Subcutaneous abdominal adipose tissue (tissue), 5 donors: Measurements from ENCODE around the gene GALNTL6.

Experiments used
- H3K27ac ChIP-seq: one replicate; pipeline ENCODE4 v1.7.0; 2013; ENCODE audit warnings: low read depth, mild to moderate bottlenecking, inconsistent platforms, low read length, moderate library complexity
- H3K27me3 ChIP-seq, 5 donors: one replicate each; pipeline ENCODE4 v1.7.0; 2013; ENCODE audit warnings: low read length in 5 of 5, inconsistent platforms in 1 of 5; ENCODE audit not compliant: control insufficient read depth in 5 of 5, insufficient read depth in 4 of 5
- H3K36me3 ChIP-seq, 5 donors: one replicate each; pipeline ENCODE4 v1.7.0; 2013; ENCODE audit warnings: low read length in 5 of 5; ENCODE audit not compliant: control insufficient read depth in 5 of 5, insufficient read depth in 5 of 5
- H3K4me1 ChIP-seq, 5 donors: one replicate each; pipeline ENCODE4 v1.7.0; 2013; ENCODE audit warnings: low read length in 5 of 5, mild to moderate bottlenecking in 3 of 5, moderate library complexity in 1 of 5; ENCODE audit not compliant: control insufficient read depth in 5 of 5, insufficient read depth in 5 of 5
- H3K4me3 ChIP-seq, 5 donors: one replicate each; pipeline ENCODE4 v1.7.0; 2013; ENCODE audit warnings: low read length in 5 of 5, low read depth in 1 of 5
- H3K9ac ChIP-seq, 5 donors: one replicate each; pipeline ENCODE4 v1.7.0; 2013; ENCODE audit warnings: low read length in 5 of 5, mild to moderate bottlenecking in 4 of 5, moderate library complexity in 3 of 5
- H3K9me3 ChIP-seq, 5 donors: one replicate each; pipeline ENCODE4 v1.7.0; 2013; ENCODE audit warnings: low read length in 5 of 5; ENCODE audit not compliant: control insufficient read depth in 5 of 5
- donor health status: healthy.
- donor health status: healthy.
- donor health status: healthy.
- donor health status: healthy.
- donor health status: healthy.

Gene GALNTL6

GRCh38 chr4:172998527-172999469, 1185.6 kb downstream of the GALNTL6 start:
- H3K27ac ChIP-seq = no peak overlapping the region
- H3K9me3 ChIP-seq = no peaks in the 10 kb centered on the region
- no peaks in the 10 kb centered on the region for H3K36me3 ChIP-seq
- no peak overlapping the region for H3K9ac ChIP-seq
- peaks cover 0 to 3% (median 0%) of the 10 kb centered on the region in 5 donors for H3K4me1 ChIP-seq
- H3K27me3 ChIP-seq = no peaks in the 10 kb centered on the region
- no peak overlapping the region for H3K4me3 ChIP-seq

GRCh38 chr4:173001571-173001970, 1188.4 kb downstream of the GALNTL6 start:
- no peak overlapping the region for H3K4me3 ChIP-seq
- no peak overlapping the region for H3K27ac ChIP-seq
- H3K4me1 ChIP-seq = peaks cover 0 to 3% (median 0%) of the 10 kb centered on the region in 5 donors
- H3K36me3 ChIP-seq = no peaks in the 10 kb centered on the region
- no peaks in the 10 kb centered on the region for H3K9me3 ChIP-seq
- H3K27me3 ChIP-seq = no peaks in the 10 kb centered on the region
- no peak overlapping the region for H3K9ac ChIP-seq

- Histone ChIP-seq H3K9ac (no peak overlapping the region), H3K36me3 (no peaks in the 10 kb centered on the region), H3K27me3 (no peaks in the 10 kb centered on the region), H3K4me3 (no peak overlapping the region), H3K9me3 (no peaks in the 10 kb centered on the region), H3K27ac (no peak overlapping the region), H3K4me1 (peaks cover 0 to 3% (median 0%) of the 10 kb centered on the region in 5 donors)
These were observed 1189.8 kb downstream of the GALNTL6 start for GRCh38 chr4:173002830-173003561.

- Histone ChIP-seq H3K27ac (no peak overlapping the region), H3K9me3 (no peaks in the 10 kb centered on the region), H3K4me1 (no peaks in the 10 kb centered on the region), H3K9ac (no peak overlapping the region), H3K36me3 (no peaks in the 10 kb centered on the region), H3K4me3 (no peak overlapping the region), H3K27me3 (no peaks in the 10 kb centered on the region)
These were observed 1192.9 kb downstream of the GALNTL6 start for GRCh38 chr4:173005912-173006633.

- Histone ChIP-seq H3K4me1 (no peaks in the 10 kb centered on the region), H3K9ac (no peak overlapping the region), H3K27me3 (peaks cover 0 to 2% (median 0%) of the 10 kb centered on the region in 5 donors), H3K27ac (no peak overlapping the region), H3K4me3 (no peak overlapping the region), H3K9me3 (no peaks in the 10 kb centered on the region), H3K36me3 (no peaks in the 10 kb centered on the region)
These were observed 1195.2 kb downstream of the GALNTL6 start for GRCh38 chr4:173008436-173008835.

- no peak overlapping the region for H3K9ac ChIP-seq
- H3K27ac ChIP-seq = no peak overlapping the region
- H3K27me3 ChIP-seq = peaks cover 0 to 2% (median 0%) of the 10 kb centered on the region in 5 donors
- no peaks in the 10 kb centered on the region for H3K36me3 ChIP-seq
- H3K4me3 ChIP-seq = no peak overlapping the region
- H3K4me1 ChIP-seq = no peaks in the 10 kb centered on the region
- H3K9me3 ChIP-seq = no peaks in the 10 kb centered on the region
These were observed 1196.1 kb downstream of the GALNTL6 start for GRCh38 chr4:173009129-173009823.

- Histone ChIP-seq H3K9me3 (no peaks in the 10 kb centered on the region), H3K27me3 (peaks cover 0 to 2% (median 0%) of the 10 kb centered on the region in 5 donors), H3K9ac (no peak overlapping the region), H3K36me3 (no peaks in the 10 kb centered on the region), H3K27ac (no peak overlapping the region), H3K4me3 (no peak overlapping the region), H3K4me1 (no peaks in the 10 kb centered on the region)
These were observed 1199.4 kb downstream of the GALNTL6 start for GRCh38 chr4:173012608-173013007.

GRCh38 chr4:173013232-173013930, 1200.2 kb downstream of the GALNTL6 start:
- Histone ChIP-seq H3K9ac (no peak overlapping the region), H3K27ac (no peak overlapping the region), H3K4me1 (no peaks in the 10 kb centered on the region)

GRCh38 chr4:173014113-173014558, 1200.9 kb downstream of the GALNTL6 start:
- Histone ChIP-seq H3K4me3 (no peak overlapping the region), H3K36me3 (no peaks in the 10 kb centered on the region), H3K9ac (no peak overlapping the region), H3K4me1 (no peaks in the 10 kb centered on the region), H3K27me3 (peaks cover 0 to 2% (median 0%) of the 10 kb centered on the region in 5 donors), H3K27ac (no peak overlapping the region), H3K9me3 (no peaks in the 10 kb centered on the region)

More at GRCh38 chr4:173013232-173013930, 1200.2 kb downstream of the GALNTL6 start:
- Histone ChIP-seq H3K9me3 (no peaks in the 10 kb centered on the region), H3K36me3 (no peaks in the 10 kb centered on the region), H3K4me3 (no peak overlapping the region), H3K27me3 (peaks cover 0 to 2% (median 0%) of the 10 kb centered on the region in 5 donors)
